SU-DHL-6 (cell line): ENCODE results near the gene DRGX.

ENCODE experiments used
- H2AFZ ChIP-seq: fragments of 200-600 bp; sonication (generic); 2 replicates; pipeline ENCODE4 v1.6.1; 2014; ENCODE audit warnings: low read depth, mild to moderate bottlenecking, moderate library complexity, mixed read lengths, antibody characterized with exemption, low read length; ENCODE audit not compliant: severe bottlenecking
- H3F3A ChIP-seq: fragments of 200-600 bp; shearing (Covaris generic); 2 replicates; pipeline ENCODE4 v1.6.0; 2016; ENCODE audit warnings: antibody characterized with exemption, mild to moderate bottlenecking; ENCODE audit not compliant: insufficient read depth
- H3K27ac ChIP-seq: fragments of 200-600 bp; sonication (generic); 2 replicates; pipeline ENCODE4 v1.5.1; 2016; ENCODE audit warnings: low read depth, mild to moderate bottlenecking, low read length, moderate library complexity, mixed read lengths
- H3K27me3 ChIP-seq: fragments of 200-600 bp; sonication (generic), shearing (Covaris generic); 2 replicates; pipeline ENCODE4 v1.6.0; 2014; ENCODE audit warnings: mild to moderate bottlenecking, low read length
- H3K36me3 ChIP-seq: fragments of 200-600 bp; sonication (generic); 2 replicates; pipeline ENCODE4 v1.6.1; 2014; ENCODE audit warnings: mild to moderate bottlenecking, low read length, mixed read lengths
- H3K4me2 ChIP-seq: fragments of 300-600, 200-600 bp; shearing (Covaris generic), sonication (generic); 2 replicates; pipeline ENCODE4 v1.6.0; 2014; ENCODE audit warnings: low read length, low read depth, mild to moderate bottlenecking; ENCODE audit not compliant: poor library complexity, severe bottlenecking
- H3K4me3 ChIP-seq: fragments of 200-600 bp; sonication (generic); 2 replicates; pipeline ENCODE4 v1.5.1; 2014; ENCODE audit warnings: antibody characterized with exemption, low read length, mild to moderate bottlenecking, mixed read lengths; ENCODE audit not compliant: insufficient read depth, poor library complexity, severe bottlenecking
- H3K79me2 ChIP-seq: fragments of 200-600 bp; sonication (generic); 2 replicates; pipeline ENCODE4 v1.6.1; 2014; ENCODE audit warnings: mild to moderate bottlenecking, low read length, moderate library complexity; ENCODE audit not compliant: insufficient read depth
- H3K9ac ChIP-seq: fragments of 200-600 bp; sonication (generic); 2 replicates; pipeline ENCODE4 v1.7.0; 2014; ENCODE audit warnings: mild to moderate bottlenecking, low read length
- H3K9me2 ChIP-seq: fragments of 200-600 bp; sonication (generic); replicated peaks from 2 replicates; pipeline ENCODE4 v1.6.1; 2014; ENCODE audit warnings: low read length; ENCODE audit not compliant: insufficient read depth
- H3K9me3 ChIP-seq: fragments of 200-600 bp; sonication (generic); 2 replicates; pipeline ENCODE4 v1.6.1; 2014; ENCODE audit warnings: low read length, mixed read lengths; ENCODE audit not compliant: insufficient read depth
- H4K20me1 ChIP-seq: fragments of 200-600 bp; sonication (generic); 2 replicates; pipeline ENCODE4 v1.6.1; 2014; ENCODE audit warnings: low read depth, mild to moderate bottlenecking, antibody characterized with exemption, low read length, moderate library complexity, mixed read lengths
- CTCF ChIP-seq: fragments of 200-600 bp; sonication (generic); IDR thresholded peaks from one replicate; pipeline ENCODE4 v1.5.1; 2017; ENCODE audit warnings: antibody characterized with exemption, mild to moderate bottlenecking, low read length, moderate library complexity; ENCODE audit not compliant: insufficient read depth, poor library complexity, severe bottlenecking
- EZH2phosphoT487 ChIP-seq: fragments of 200-600 bp; sonication (generic), shearing (Covaris generic); conservative IDR thresholded peaks from 2 replicates; pipeline ENCODE4 v1.6.1; 2018; ENCODE audit warnings: mild to moderate bottlenecking, antibody characterized with exemption, low read length, moderate library complexity, mixed read lengths

Gene DRGX

GRCh38 chr10:49363309-49364031 is 32.4 kb downstream of the DRGX start:
- Histone ChIP-seq H3K79me2 (no peaks in the 10 kb centered on the region), H3K9ac (no peak overlapping the region), H3K4me3 (no peak overlapping the region), H3K9me3 (no peaks in the 10 kb centered on the region), H3K36me3 (no peaks in the 10 kb centered on the region), H3K4me2 (no peak overlapping the region), H4K20me1 (no peaks in the 10 kb centered on the region), H2AFZ (no peak overlapping the region), H3K27ac (no peak overlapping the region), H3K9me2 (no peaks in the 10 kb centered on the region), H3F3A (no peaks in the 10 kb centered on the region), H3K27me3 (no peaks in the 10 kb centered on the region)
- TF ChIP-seq EZH2phosphoT487 (no peak), CTCF (no peak)

GRCh38 chr10:49362596-49363260 is 33.2 kb downstream of the DRGX start:
- H3K27me3 ChIP-seq = no peaks in the 10 kb centered on the region

GRCh38 chr10:49361735-49362568 is 33.9 kb downstream of the DRGX start:
- H3K27ac ChIP-seq = no peak overlapping the region
- no peaks in the 10 kb centered on the region for H3F3A ChIP-seq
- H3K9me3 ChIP-seq = 0 out of 2 replicates have a peak, but pooled peaks cover 4% of the 10 kb centered on the region
- no peaks in the 10 kb centered on the region for H3K9me2 ChIP-seq
- no peak overlapping the region for H3K9ac ChIP-seq
- no peaks in the 10 kb centered on the region for H3K79me2 ChIP-seq
- H2AFZ ChIP-seq = no peak overlapping the region
- H4K20me1 ChIP-seq = no peaks in the 10 kb centered on the region
- no peaks in the 10 kb centered on the region for H3K27me3 ChIP-seq
- H3K4me2 ChIP-seq = no peak overlapping the region
- no peak overlapping the region for H3K4me3 ChIP-seq
- TF ChIP-seq EZH2phosphoT487 = no peak
- TF ChIP-seq CTCF = no peak
- no peaks in the 10 kb centered on the region for H3K36me3 ChIP-seq

More at GRCh38 chr10:49362596-49363260, 33.2 kb downstream of the DRGX start:
- H3K9ac ChIP-seq = no peak overlapping the region
- H3K4me3 ChIP-seq = no peak overlapping the region
- H2AFZ ChIP-seq = no peak overlapping the region
- H3K79me2 ChIP-seq = no peaks in the 10 kb centered on the region
- 0 out of 2 replicates have a peak, but pooled peaks cover 3% of the 10 kb centered on the region for H3K9me3 ChIP-seq
- H4K20me1 ChIP-seq = no peaks in the 10 kb centered on the region
- no peaks in the 10 kb centered on the region for H3K36me3 ChIP-seq
- no peak overlapping the region for H3K27ac ChIP-seq
- no peak overlapping the region for H3K4me2 ChIP-seq
- H3K9me2 ChIP-seq = no peaks in the 10 kb centered on the region
- TF ChIP-seq EZH2phosphoT487 (no peak), CTCF (no peak)
- no peaks in the 10 kb centered on the region for H3F3A ChIP-seq
